NT2/D1 (cell line): Measurements from ENCODE around the gene DGKE.

ENCODE experiments used
- YY1 ChIP-seq: IDR thresholded peaks from 2 replicates; pipeline ENCODE4 v1.6.1; 2011; ENCODE audit not compliant: insufficient read length, insufficient read depth
- ZNF274 ChIP-seq: IDR thresholded peaks from 2 replicates; pipeline ENCODE4 v1.6.1; 2011; ENCODE audit warnings: mild to moderate bottlenecking, low read depth, low read length

- TF ChIP-seq YY1 (no peak), ZNF274 (no peak)
Measured at GRCh38 chr17:56785405-56785804, 48.5 kb upstream of the DGKE start.
